Psoas muscle (tissue), 8 donors: ENCODE results near the gene DYRK1B. TPM values are rescaled to one million over a fixed set of nuclear protein-coding genes. Genes with fewer than 3 reads are reported as not detected.
A peak's percentile ranks its signal among the peaks of the same experiment; 100 is the strongest.
"Not testable (repeated sequence)": the region's sequence is repeated elsewhere in the genome, so short reads cannot be mapped to it uniquely, and the experiment has no call there.

Experiments used
- ATAC-seq, 4 donors: fragments of 200-7000 bp; cut with Tn5 transposase; one replicate each; pipeline ENCODE4 v1.9.1; 2020; ENCODE audit warnings: moderate library complexity in 3 of 4, mild to moderate bottlenecking in 2 of 4
- DNase-seq, 2 donors: peaks; one replicate each; pipeline ENCODE4 v3.0.0-alpha.2; 2020
- H3K27ac ChIP-seq: fragments of 200-600 bp; one replicate; pipeline ENCODE4 v1.8.0; 2022
- H3K27me3 ChIP-seq, 3 donors: fragments of 200-600 bp in 1 of 3; one replicate each; pipeline versions ENCODE4 v1.6.1 to v1.8.0; 2013 to 2022; ENCODE audit warnings: low read length in 2 of 3, mild to moderate bottlenecking in 2 of 3, moderate library complexity in 1 of 3; ENCODE audit not compliant: insufficient read depth in 3 of 3
- H3K36me3 ChIP-seq, 2 donors: fragments of 200-600 bp in 1 of 2; one replicate each; pipeline versions ENCODE4 v1.6.1 to v1.8.0; 2013 to 2022; ENCODE audit warnings: low read depth in 1 of 2, mild to moderate bottlenecking in 1 of 2, moderate library complexity in 1 of 2; ENCODE audit not compliant: insufficient read depth in 1 of 2
- H3K4me1 ChIP-seq: fragments of 200-600 bp; one replicate; pipeline ENCODE4 v1.8.0; 2022
- H3K4me3 ChIP-seq: fragments of 200-600 bp; one replicate; pipeline ENCODE4 v1.8.0; 2022; ENCODE audit warnings: mild to moderate bottlenecking
- H3K9me3 ChIP-seq: fragments of 200-600 bp; one replicate; pipeline ENCODE4 v1.8.0; 2022
- WGBS, 3 donors: extraction: QIAGEN DNeasy Blood & Tissue Kit; methylation state at CpG; one replicate each; pipeline versions ENCODE4 v1.1.6 to v1.1.7; 2013; 5-methylcytosine and 5-hydroxymethylcytosine counted together
- intact Hi-C, 2 donors: fragments of 100-400 bp; cut with DNase I; formaldehyde crosslinking; loops; one replicate each; pipeline versions ENCODE4 v1.11.0 to v1.14.2; 2022
- polyA plus RNA-seq, 3 donors: library from polyadenylated mRNA; stranded (reverse); fragments of 200-250 nt; gene quantifications; one replicate each; pipeline ENCODE4 v1.2.3, GENCODE V29; 2013
- total RNA-seq, 4 donors: library from RNA; stranded (reverse); fragmentation: NEBNext Ultra II Directional in 2 of 4; extraction: Animal tissue kit (Norgen Biotek cat#: 25700) in 2 of 4; gene quantifications; one replicate each; pipeline versions ENCODE4 v1.2.1 to v1.2.4, GENCODE V29; 2021 to 2023
- TF ChIP-seq, protein P1 (sequence below): fragments of 200-600 bp; IDR thresholded peaks from one replicate; pipeline ENCODE4 v1.8.0; 2022; ENCODE audit warnings: antibody characterized with exemption
- donor health status: healthy with polysubstance abuse.
- donor health status: DM: no; HTN: no; CAD: no; lungs with moderate emphysema.
- donor health status: Bipolar disorder and iron deficiency.
- donor health status: healthy.
- donor health status: DM: yes; HTN: yes; CAD: no.
- donor health status: DM: no; HTN: no; CAD: no.
- donor health status: DM: no; HTN: no; CAD: no.
- donor health status: DM: yes; HTN: yes; CAD: no.

Gene DYRK1B
- total and polyA plus RNA-seq, 7 donors: 11.1 to 157 (median 64.5) TPM

DNA sequence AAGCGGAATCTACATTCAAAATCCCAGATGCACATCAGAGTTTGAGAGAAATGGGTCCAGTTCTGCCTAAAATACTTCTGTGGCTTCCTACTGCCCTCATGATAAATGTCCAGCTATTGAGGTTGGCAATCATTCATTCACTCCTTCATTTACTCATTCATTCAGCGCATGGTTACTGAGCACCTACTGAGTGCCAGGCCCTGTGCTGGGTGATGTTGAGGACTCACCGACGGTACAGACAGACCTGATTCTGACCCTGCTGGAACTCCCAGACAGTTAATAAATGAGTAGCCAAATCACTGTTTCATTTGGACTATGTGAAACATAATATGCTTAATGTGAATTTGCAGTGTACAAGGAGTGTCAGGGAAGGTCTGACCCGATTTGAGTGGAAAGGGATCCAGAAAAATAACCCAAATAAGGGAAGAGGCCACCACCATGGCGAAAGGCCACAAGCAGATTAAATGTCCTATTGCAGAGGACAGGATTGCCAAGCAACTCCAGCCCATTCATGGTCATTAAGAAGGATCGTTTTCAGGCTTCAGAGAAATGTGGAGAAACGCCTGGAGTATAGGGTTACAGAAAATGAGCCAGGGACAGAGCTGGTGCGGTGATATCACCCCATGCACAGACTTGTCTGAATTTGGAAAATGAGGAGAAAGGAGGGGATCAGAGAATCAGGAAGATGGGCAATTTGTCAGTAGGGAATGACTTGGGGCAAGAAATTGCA lies 20.5 kb downstream of the DYRK1B start:
- intact Hi-C loops: no loop called here
- TF ChIP-seq, protein P1, sequence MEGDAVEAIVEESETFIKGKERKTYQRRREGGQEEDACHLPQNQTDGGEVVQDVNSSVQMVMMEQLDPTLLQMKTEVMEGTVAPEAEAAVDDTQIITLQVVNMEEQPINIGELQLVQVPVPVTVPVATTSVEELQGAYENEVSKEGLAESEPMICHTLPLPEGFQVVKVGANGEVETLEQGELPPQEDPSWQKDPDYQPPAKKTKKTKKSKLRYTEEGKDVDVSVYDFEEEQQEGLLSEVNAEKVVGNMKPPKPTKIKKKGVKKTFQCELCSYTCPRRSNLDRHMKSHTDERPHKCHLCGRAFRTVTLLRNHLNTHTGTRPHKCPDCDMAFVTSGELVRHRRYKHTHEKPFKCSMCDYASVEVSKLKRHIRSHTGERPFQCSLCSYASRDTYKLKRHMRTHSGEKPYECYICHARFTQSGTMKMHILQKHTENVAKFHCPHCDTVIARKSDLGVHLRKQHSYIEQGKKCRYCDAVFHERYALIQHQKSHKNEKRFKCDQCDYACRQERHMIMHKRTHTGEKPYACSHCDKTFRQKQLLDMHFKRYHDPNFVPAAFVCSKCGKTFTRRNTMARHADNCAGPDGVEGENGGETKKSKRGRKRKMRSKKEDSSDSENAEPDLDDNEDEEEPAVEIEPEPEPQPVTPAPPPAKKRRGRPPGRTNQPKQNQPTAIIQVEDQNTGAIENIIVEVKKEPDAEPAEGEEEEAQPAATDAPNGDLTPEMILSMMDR: no peak
- ATAC-seq (peak; percentile 69 to 80 (median 77)), DNase-seq (peak in 1 of 2 donors; percentile 70)
- Histone ChIP-seq H3K27ac (peak overlapping the region; percentile 91), H3K9me3 (peaks cover 11% of the 10 kb centered on the region), H3K4me1 (peaks cover 44% of the 10 kb centered on the region), H3K27me3 (no peaks in the 10 kb centered on the region), H3K36me3 (peaks cover 0 to 7% of the 10 kb centered on the region in 2 donors), H3K4me3 (peak overlapping the region; percentile 1)
- WGBS, 3 donors: 28 to 34% (median 34%) methylated on average over 9 of the region's 9 CpGs

DNA sequence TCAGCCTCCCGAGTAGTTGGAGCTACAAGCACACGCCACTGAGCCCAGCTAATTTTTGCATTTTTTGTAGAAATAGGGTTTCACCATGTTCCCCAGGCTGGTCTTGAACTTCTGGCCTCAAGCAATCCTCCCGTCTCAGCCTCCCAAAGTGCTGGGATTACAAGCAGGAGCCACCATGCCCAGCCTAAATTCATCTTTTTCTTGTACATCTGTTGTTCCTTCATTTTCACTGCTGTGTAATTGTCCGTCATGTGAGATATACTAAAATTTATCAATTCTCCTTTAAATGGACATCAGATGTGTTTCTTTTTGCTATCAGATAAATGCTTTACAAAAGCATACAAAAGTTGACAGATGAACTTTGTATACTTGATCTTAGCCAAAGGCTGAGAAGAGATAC lies 22.9 kb downstream of the DYRK1B start:
- no peak overlapping the region for H3K27ac ChIP-seq
- WGBS, 3 donors: 87 to 96% (median 91%) methylated on average over 4 of the region's 4 CpGs

DNA sequence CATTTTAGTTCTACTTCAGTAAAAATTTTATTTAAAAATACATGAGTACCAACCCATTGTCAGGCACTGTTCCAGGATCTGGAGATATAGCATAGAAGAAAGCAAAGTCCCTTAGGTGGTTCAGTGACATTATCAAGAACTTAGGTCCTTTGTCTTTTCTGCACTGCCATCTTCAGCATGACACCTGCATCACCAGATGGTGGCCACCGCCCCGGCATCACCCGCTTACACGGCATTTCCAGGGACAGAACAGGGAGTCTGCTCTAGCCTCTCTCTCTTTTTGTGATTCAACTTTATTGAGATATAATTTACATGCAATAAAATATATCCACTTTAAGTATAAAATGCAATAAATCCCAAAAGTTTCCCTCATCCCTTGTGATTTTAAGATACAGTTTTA lies 23.5 kb downstream of the DYRK1B start:
- no peak overlapping the region for H3K4me3 ChIP-seq
- no peaks in the 10 kb centered on the region for H3K27me3 ChIP-seq
- TF ChIP-seq, protein P1: no peak
- H3K36me3 ChIP-seq: no peaks in the 10 kb centered on the region
- 77 to 82% (median 78%) methylated on average over 4 of the region's 4 CpGs for WGBS, 3 donors
- ATAC-seq (no peak), DNase-seq (no peak)
- intact Hi-C loops: no loop called here
- peaks cover 11% of the 10 kb centered on the region for H3K9me3 ChIP-seq
- H3K27ac ChIP-seq: no peak overlapping the region
- peaks cover 20% of the 10 kb centered on the region for H3K4me1 ChIP-seq

More for the DNA sequence above, 22.9 kb downstream of the DYRK1B start:
- H3K4me3 ChIP-seq: no peak overlapping the region
- no peaks in the 10 kb centered on the region for H3K36me3 ChIP-seq
- peaks cover 11% of the 10 kb centered on the region for H3K9me3 ChIP-seq
- H3K27me3 ChIP-seq: no peaks in the 10 kb centered on the region
- ATAC-seq (no peak), DNase-seq (no peak)
- intact Hi-C loops: no loop called here
- TF ChIP-seq, protein P1: no peak
- peaks cover 26% of the 10 kb centered on the region for H3K4me1 ChIP-seq

DNA sequence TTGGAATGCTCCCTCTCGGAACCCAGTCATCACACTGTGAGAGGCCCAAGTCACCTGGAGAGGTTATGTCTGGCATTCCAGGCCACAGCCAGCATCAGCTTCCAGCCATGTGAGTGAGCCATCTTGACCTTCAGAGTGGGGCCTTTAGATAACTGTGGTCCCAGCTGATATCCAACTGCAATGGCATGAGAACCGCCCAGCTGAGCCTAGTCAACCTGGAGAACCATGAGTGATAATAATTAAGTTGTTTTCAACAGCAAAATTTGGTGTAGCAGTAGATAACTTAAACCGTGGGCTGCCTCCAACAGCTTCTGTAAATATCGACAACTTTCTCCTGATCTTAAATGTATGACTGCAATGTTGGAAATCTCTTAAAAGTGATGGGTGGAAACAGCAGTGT lies 24.6 kb downstream of the DYRK1B start:
- Histone ChIP-seq H3K4me3 (no peak overlapping the region), H3K4me1 (peaks cover 19% of the 10 kb centered on the region), H3K9me3 (peaks cover 11% of the 10 kb centered on the region), H3K36me3 (no peaks in the 10 kb centered on the region), H3K27me3 (no peaks in the 10 kb centered on the region), H3K27ac (peak overlapping the region; percentile 5)
- TF ChIP-seq, protein P1: no peak
- DNase-seq (no peak), ATAC-seq (no peak)
- intact Hi-C loops: no loop called here
- 82 to 89% (median 87%) methylated on average over 4 of the region's 4 CpGs for WGBS, 3 donors

DNA sequence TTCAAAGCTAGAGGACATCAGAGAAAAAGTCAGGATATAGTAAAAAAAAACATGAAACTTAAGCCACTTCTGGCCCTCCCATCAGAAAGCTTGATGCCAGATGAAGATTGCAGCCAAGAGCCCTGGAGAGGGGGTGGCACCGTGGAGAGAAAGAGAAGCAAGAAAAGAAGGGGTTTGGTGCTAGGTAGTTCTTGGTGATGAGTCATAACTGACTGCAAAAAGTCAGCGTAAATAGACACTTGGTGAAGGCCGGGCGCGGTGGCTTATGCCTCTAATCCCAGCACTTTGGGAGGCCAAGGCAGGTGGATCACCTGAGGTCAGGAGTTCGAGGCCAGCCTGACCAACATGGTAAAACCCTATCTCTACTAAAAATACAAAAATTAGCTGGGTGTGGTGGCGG lies 25.3 kb downstream of the DYRK1B start:
- DNase-seq, H3K4me3 ChIP-seq, H3K27me3 ChIP-seq, ATAC-seq, H3K27ac ChIP-seq, H3K36me3 ChIP-seq, intact Hi-C loops: not testable (repeated sequence)
- WGBS, 3 donors: 69 to 87% (median 82%) methylated on average over 7 of the region's 7 CpGs
- Histone ChIP-seq H3K4me1 (peaks cover 15% of the 10 kb centered on the region), H3K9me3 (peaks cover 11% of the 10 kb centered on the region)
